ENCODE data around the gene IL1RAP.

DNA sequence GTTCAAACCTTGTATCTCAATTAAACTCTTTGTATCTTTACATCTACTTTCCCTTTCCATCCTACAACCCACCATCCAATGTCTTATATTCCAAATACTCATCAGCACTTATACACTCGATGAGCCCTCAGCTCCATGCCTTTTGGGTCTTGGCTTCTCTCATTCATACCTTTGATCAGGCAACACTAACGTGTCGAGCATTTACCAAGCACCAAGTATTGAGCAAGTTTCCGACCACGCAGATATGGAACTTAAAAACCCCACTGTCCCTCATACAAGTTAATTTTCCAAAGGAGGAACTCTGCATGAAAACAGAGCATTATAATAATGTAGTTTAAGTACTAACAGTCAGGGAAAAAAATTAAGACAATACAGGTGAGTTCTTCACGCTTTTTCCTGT, 102.8 kb downstream of the IL1RAP start:
- TF ChIP-seq, protein P1, sequence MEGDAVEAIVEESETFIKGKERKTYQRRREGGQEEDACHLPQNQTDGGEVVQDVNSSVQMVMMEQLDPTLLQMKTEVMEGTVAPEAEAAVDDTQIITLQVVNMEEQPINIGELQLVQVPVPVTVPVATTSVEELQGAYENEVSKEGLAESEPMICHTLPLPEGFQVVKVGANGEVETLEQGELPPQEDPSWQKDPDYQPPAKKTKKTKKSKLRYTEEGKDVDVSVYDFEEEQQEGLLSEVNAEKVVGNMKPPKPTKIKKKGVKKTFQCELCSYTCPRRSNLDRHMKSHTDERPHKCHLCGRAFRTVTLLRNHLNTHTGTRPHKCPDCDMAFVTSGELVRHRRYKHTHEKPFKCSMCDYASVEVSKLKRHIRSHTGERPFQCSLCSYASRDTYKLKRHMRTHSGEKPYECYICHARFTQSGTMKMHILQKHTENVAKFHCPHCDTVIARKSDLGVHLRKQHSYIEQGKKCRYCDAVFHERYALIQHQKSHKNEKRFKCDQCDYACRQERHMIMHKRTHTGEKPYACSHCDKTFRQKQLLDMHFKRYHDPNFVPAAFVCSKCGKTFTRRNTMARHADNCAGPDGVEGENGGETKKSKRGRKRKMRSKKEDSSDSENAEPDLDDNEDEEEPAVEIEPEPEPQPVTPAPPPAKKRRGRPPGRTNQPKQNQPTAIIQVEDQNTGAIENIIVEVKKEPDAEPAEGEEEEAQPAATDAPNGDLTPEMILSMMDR (IDR thresholded peaks at IDR 0.05): no peak
- no peak for TF ChIP-seq ZFX (IDR thresholded peaks at IDR 0.05; ENCODE audit: borderline replicate concordance)
